GM19455 (cell line): ENCODE data around the gene NKAIN4.

Source experiments
- ATAC-seq: cut with Tn5 transposase; IDR thresholded peaks from one replicate; pipeline ENCODE4 v1.9.1; 2021; ENCODE audit not compliant: unreplicated experiment

The NKAIN4 gene

DNA sequence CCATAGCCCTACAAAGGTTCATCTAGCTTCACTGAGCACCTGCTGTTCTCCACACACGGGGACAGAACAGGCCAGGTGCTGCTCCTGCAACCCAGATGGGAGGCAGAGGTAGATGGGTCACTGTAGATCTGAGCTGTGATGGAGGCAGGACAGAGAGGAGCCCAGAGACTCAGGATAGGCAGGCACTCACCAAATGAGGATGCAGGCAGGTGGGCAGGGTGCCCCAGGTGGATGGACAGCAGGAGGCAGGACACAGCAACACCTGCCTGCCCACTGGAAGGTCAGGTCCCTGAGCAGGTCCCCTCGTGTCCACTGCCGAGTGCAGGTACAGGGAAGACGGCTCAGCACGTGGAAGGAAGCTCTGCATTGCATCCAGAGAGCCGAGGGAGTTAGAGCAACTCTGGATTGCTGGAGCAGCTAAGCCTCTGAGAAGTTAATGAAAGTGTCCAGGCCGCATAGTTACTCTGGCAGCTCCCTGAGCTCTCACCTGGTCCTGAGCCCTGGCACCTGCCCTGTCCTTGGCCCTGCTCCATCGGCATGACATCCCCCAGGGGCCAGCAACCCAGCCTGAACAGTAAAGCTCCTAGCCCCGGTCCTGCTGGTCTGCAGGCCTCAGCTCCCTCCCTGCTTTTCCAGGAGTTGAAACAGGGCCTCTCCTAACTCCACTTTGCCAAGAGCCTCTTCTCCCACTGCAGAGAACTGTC is 33.4 kb downstream of the NKAIN4 start:
- no peak for ATAC-seq

DNA sequence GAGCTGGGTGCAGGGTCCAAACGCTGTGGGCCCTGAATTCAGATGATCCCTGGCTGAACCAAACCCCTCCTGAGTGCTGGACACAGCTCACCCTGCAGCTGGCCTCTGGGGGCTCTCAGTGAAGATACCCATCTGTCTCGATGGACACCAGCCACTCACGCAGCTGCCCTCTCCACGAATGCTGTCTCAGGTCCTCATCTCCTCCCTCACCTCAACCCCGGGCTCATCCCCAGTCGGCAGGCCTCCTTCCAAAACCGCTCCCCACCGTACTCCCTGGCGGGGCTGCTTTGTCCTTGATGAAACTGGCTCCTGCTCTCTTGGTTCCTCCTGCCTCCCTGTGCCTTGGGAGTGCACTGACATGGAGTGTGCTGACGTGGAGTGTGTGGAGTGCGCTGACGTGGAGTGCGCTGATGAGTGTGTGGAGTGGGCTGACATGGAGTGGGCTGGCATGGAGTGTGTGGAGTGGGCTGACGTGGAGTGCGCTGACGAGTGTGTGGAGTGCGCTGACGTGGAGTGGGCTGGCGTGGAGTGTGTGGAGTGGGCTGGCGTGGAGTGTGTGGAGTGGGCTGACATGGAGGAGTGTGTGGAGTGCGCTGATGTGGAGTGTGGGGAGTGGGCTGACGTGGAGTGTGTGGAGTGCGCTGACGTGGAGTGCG is 34.3 kb downstream of the NKAIN4 start:
- ATAC-seq, result no peak

DNA sequence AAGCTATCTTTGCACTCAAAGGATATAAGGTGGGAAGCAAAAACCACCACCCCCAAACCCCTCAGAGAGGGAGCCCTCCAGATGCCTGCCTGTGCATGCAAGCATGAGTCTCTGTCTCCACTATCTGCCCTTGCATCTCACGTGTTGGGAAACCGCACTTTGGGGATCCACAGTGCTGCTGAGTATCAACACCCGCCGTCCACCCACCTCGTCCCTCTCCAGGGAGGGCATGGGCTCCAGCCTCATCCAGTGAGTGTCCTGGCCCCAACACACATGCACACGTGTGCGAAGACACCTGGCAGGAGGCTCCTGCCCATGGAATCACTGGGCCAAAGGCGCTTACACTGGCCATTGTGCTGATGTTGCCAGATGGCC is 34.8 kb downstream of the NKAIN4 start:
- ATAC-seq, result no peak

DNA sequence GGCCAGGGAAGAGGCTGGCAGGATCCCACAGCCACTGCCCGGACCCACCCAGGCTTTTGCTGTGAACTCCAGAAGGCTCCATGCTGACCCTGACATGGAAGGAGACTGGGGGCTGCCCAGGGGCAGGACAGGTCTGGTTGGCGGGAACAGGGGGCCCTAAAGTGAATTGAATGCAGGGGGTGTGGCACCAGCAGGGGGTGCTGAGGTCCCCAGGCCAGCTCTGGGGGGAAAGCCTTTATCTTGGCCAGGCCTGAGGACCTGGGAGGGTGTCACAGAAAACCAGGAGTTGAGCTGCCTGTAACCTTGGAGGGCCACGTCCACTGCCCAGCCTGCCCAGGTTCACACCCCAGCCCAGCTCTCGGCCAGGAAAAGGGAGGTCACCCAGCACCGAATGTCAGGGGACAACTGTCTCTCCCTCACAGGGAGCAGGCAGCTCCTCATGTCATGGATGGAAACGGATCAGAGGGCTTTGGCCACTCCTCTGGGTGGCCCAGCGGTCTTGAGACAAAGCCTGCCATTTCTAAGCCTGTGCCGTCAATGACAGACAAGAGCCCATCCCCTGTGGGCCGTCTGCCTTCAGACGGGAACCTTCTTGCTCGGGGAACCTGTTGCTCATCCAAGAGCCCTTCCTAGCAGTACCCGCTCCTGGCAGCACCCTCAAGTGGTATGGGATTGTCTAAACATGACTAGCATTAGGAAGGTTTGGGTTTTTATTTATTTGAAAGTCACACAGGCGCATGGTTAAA is 35.4 kb downstream of the NKAIN4 start:
- no peak for ATAC-seq

DNA sequence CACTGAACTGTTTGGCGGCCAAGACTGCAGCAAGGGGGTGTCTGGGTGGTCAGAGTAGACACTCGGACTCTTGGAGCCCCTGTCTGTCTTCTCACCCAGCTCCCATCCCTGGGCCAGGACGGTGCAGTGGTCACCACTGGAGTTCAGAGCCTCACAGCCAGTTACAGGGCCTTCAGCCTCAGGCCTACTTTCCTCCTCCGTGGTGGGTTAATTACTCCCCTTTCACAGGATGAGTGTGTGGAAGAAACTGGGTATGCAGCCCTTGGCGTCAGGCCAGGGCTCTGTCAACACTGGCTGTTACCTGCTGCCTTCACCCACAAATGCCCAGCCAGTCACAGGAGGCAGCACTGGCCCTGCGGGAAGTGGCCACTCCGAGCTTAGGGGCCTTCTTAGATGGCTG is 36.6 kb downstream of the NKAIN4 start:
- no peak for ATAC-seq

DNA sequence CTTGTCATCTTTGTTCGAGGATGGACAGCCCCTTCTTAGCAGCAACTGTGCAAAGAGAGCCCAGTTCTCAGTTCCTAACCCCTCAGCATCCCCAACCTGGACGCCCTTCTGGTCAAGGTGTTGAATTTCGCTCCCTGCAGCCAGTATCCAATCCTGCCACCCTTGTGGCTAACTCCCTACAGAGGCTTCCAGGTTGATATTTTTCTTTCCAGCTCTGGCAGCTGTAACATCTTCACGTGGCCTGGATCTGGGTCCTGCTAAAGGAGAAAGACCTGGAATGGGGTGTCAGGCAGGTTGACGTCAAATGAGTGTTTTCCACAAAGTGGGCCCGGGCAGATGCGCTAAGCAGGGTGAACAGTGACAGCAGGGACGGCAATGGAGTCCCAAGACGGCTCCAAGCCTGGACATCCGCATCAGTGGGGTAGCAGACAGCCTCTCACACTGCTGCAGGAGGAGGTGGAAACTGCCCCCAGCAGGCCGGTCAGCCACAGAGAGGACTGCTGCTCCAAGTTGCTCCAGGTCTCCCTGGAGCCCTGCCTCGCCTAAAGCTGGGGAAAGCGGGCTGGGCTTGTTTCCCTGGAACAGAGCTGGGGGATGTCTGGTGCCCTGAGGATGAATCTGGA is 37.3 kb downstream of the NKAIN4 start:
- no peak for ATAC-seq

DNA sequence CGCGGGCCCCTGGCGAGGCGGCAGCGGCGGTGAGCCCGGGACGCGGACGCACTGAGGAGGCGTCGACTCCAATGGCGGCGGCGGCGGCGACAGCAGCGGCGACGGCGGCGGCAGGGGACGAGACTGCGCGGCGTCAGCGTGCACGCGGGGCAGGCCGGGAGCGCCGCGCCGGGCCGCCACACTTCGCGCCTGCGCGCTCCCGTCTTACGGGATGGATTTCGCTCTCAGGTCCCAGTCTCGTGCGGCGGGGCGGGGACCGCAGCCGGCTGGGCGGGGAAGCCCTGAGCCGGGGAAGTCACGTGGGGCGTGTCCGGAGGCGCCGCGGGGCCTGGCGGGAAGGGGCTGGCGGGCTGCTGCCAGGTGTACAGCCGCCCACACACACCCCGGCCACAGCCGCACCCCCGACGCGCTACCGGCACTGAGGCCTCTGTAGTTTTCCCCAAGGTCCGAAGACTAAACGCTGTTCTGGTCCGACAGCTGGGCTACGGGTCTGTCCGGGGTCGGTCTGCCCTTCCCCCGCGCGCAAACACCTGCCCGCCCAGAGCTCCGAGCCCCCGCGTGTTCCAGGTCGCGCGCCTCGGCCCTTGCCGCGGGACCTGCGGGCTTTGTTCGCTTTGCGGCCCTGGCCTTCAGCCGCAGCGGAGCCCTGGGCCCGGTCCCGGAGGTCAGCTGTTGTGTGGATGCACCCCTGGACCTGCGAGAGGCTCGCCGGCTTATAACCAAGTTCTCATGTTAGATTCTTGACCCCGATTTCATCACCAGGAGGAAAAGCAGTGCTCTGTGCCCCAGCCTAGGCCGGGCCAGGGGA is 38.0 kb downstream of the NKAIN4 start, which contains the start of gene YTHDF1:
YTHDF1 (minus strand) TSS at position 91 of the 808 bp plus-strand sequence. CDS start 239 bp downstream, outside the sequence.
- ATAC-seq, result peak; percentile 85

DNA sequence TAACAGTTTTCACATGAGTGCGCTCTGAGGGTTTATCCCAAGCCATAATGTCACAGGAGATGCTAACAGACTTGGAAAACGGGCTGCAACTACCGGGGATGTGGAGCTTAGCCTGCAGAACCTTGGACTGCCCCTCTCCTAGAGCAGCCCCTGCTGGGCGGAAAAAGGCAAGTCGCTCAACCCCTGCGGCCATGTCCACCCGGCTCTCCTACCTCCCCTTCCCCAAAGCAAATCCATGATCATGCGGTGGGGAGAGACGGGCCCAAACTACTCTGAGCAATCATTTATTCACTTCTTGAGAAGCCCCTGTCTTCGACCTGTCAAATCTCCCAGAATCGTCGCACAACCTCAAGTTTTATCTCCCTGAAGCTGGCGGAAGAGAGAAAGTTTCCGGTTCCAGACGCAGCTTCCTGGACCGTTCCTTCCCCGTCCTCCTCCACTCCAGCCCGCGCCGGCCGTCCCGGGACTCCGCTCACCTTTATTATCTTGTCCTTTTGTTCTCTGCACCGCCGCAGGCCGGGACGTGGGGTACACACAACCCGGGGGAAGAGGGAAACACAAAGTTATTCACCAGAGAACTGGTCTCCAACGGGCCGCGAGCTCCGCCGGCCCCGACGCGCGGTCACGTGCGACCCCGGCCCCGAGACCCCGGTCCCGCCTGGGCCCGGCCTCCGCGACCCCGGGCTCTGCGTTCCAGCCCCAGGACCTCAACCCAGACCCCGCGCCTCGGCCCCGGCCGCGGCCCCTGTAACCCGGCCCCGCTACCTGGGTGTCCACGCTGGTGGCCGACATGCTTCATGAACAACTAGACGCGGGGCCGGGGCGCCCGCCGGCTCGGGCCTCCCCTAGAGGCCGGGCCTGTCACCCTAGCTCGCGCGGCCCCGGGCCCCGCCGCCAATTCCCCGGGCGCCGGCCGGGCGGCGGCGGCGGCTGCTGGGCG is 38.9 kb downstream of the NKAIN4 start:
- peak; percentile 14 for ATAC-seq

DNA sequence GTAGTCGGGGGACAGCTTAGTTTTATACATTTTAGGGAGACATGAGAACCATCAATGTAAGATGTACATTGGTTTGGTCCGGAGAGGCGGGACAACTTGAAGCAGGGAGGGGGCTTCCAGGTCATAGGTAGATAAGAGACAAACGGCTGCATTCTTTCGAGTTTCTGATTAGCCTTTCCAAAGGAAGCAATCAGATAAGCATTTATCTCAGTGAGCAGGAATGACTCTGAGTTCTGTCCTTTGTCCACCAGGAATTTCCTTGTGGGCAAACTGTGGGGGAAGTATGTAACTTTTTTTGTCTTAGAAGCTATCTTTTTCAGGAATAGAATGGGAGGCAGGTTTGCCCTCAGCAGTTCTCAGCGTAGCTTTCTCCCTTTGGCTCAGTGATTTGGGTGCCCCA is 39.7 kb downstream of the NKAIN4 start:
- no peak for ATAC-seq

DNA sequence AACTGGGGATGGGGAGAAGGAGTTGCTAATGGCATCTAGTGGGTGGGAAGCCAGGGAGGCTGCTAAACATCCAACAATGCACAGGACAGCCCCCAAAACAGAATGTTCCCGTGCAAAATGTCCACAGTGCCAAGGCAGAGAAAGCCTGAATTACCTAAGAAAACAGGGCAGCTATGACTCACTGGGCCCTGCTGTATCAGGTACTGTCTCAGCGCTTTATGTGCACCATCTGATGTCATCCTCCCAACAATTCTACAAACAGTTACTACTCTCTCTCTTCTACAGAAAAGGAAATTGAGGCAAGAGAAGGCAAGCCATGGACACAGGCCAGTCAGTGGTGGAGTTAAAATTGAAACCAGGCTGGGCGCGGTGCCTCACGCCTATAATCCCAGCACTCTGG is 41.5 kb downstream of the NKAIN4 start:
- ATAC-seq, result no peak

DNA sequence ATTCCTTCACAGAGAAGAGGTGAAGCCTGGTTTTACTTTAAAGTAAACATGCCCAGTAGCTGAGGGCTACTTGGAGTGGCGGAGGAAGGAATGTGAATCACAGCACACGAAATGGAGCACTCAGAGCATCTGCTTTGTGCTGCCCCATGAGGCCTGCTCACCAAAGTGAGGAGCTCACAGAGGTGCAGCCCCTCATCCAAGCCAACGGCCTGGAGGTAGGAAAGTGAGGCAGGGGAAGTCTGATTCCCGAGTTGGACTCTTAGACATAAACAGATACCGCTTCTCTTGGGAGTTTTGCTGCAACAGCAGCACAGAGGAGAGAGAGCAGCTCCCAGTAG is 41.9 kb downstream of the NKAIN4 start:
- ATAC-seq, result no peak

DNA sequence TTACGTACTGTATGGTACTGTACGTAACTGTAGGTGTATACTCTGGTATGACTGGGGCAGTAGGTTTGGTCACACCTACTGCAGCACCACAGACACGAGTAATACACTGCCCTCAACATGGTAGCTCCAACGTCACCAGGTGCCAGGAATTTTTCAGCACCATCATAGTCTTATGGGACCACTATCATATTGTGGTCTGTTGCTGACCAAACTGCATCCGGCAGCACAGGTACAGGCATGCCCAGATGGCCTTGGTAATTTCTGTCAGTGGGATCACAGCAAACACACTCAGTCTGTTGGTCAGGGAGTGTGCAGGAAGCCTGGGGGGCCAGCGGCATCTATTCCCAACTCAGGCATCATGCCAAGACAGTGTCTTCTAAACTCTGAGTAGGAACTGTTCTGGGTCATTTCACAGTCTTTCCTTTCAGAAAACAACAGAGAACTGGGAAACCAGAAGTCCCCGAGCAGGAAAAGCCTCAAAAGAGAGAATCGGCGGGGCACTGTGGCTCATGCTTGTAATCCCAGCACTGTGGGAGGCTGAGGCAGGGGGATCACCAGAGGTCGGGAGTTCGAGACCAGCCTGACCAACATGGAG is 44.2 kb downstream of the NKAIN4 start:
- no peak for ATAC-seq

DNA sequence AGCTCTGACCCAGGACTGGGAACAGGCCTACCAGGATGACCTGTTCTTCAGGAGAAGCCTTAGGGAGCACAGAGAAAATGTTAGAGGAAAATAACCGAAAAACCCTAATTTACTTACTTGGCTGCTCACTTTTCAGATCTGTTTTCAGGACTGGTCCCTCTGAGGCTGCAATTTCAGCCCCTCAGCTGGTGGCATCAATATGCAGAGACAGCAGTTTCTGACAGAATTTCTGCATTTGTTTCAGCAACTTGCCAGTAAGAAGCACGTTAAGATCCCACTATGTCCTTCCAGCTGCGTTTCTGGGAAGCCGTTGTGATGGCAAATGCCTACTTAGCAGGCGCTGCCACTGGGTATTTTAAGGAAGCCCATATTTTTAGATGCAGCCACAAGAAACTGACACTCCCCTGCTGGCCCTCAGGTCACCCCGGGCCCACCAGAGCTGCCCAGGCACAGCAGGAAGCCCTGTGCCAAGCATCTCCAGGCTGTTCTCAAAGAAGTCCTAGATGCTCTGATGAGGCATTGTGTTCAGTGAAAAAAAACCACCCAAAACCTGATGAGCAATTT is 45.8 kb downstream of the NKAIN4 start:
- ATAC-seq, result no peak

DNA sequence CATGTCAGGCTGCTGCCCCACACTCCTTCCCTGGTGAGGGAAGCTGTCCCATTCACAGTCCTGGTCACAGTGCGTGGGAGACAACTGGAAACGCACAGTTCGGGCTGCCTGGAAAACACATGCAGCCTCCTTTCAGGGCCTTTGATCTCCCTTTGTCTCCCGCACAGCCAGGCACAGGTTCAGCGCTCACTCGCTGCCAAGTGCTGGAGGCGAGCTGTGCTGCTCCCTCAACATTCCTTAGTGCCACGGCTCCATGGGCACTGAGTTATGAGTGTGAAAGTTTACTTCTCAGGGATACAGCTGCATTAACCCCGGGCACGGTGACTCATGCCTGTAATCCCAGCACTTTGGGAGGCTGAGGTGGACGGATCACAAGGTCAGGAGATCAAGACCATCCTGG is 47.4 kb downstream of the NKAIN4 start:
- no peak for ATAC-seq

DNA sequence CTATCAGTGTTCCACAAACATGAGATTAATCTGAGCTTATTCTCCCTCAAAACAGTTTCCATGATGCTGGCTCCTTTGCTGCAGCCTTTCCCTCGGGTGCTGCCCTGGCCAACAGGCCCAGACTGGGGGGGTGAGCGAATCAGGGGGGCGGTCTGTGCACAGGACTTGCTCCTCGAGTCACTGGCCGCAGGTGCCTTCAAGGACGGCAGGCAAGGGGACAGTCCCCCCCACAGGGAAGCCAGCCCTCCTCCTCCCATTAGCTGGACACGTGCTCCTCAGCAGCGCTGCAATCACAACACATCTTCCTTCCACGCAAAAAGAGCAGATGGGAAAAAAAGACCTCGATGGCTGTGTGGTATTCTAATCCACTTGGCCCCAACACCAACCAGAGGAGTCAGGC is 48.4 kb downstream of the NKAIN4 start:
- no peak for ATAC-seq

DNA sequence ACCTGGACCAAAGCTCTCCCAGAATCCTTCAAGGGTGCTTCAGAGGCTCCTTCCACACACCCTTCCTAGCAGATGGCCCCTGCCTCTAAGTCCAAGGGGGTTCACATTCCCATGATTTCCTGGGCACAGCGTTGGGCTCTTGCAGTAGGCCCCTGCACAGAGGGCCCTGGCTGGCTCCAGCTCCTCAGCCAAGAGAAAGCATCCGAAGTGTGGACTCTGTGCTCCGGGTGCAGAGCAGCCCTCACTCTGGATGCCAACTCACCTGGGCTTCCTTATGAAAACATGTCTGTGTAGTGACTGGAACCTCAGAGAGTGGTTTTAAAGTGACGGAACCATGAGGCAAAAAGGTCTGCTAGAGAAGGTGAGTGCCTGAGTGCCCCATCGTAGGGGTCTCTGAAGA is 49.9 kb downstream of the NKAIN4 start:
- no peak for ATAC-seq

DNA sequence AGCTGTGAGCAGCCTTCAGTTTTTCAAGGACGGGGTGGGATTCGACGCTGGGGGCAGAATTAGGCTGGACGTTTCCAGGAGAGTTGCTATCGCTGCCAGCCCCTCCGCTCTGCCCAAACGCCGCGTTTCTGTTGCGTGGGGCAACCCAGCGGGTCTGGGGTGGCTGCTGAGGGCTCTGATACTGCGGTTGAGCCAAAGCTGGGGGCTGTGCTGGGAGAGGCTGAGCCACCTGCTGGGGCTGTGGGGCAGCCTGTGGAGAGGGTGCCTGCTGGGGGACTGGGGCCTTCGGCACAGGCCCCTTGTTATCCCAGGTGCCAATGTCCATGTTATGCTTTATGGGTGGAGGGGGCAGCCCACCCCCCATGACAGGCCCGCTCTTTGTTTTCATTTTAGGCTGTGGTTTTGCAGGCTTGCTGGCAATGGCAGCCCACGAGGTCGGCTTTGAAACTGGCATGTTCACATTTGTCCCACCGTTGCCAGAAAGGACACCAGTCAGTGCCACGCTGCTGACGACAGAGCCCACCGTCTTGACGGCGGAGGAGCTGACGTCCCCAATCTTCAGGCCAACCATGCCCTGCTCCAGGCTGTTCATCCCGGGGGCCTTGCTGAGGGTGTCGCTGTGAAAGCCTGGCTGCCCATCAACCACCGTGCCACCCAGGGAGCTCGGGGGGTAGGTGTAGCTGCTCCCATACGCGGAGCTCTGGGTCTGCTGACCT is 51.3 kb downstream of the NKAIN4 start:
- no peak for ATAC-seq

DNA sequence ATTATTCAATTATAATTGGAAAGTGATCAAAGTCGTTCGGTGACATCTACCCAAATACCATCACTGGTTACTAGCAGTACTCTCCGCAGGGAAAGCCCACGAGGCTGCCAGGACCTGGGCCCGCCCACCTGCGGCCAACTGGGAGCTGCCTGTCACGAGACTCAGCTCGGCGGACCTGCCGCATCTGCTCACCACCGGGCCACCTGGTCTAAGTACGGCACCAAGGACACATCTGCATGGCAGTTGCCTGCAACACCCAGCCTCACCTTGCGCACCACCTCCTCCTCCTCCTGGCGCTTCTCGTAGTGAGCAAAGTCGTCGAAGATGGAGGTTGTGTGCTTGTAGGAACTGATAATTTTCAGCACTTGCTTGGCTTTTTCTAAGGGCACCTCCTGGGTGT is 52.2 kb downstream of the NKAIN4 start:
- no peak for ATAC-seq

DNA sequence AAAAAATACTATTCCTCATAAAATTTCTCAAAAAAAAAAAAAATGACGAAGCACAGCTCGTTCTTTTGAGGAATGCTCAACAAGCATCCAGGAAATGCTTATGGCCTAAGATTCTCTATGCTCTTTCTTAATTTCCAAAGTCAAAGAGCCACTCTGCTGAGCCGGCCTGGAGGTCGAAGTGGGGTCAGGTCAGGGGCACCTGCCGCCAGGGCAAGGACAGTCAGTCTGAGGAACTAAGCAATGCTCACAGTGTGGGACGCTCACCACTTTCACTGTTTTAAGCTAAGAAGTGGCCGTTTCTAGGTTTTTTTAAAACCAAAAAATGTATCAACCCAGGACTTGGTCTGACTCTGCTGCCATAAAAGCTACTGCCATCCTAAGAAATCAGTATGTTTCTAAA is 55.7 kb downstream of the NKAIN4 start:
- no peak for ATAC-seq
